KMS-11 (cell line): ENCODE results near the gene PTPRN2.

Experiments used
- H2AFZ ChIP-seq: fragments of 200-600 bp; sonication (generic); 2 replicates; pipeline ENCODE4 v1.6.1; 2016; ENCODE audit warnings: antibody characterized with exemption, mixed run types, low read depth
- H3K27ac ChIP-seq: fragments of 200-600 bp; sonication (generic); 2 replicates; pipeline ENCODE4 v1.6.1; 2016; ENCODE audit warnings: mild to moderate bottlenecking, mixed run types
- H3K27me3 ChIP-seq: fragments of 200-600 bp; sonication (generic); 2 replicates; pipeline ENCODE4 v1.6.1; 2017; ENCODE audit warnings: mild to moderate bottlenecking, low read depth, mixed run types, moderate library complexity; ENCODE audit not compliant: insufficient read depth
- H3K36me3 ChIP-seq: fragments of 200-600 bp; sonication (generic); 2 replicates; pipeline ENCODE4 v1.6.1; 2017; ENCODE audit warnings: mild to moderate bottlenecking, mixed run types; ENCODE audit not compliant: insufficient read depth
- H3K4me1 ChIP-seq: fragments of 200-600 bp; sonication (generic); 2 replicates; pipeline ENCODE4 v1.6.1; 2016; ENCODE audit warnings: mild to moderate bottlenecking, low read depth, mixed run types; ENCODE audit not compliant: poor library complexity, severe bottlenecking
- H3K4me2 ChIP-seq: fragments of 200-600 bp; sonication (generic); 2 replicates; pipeline ENCODE4 v1.7.0; 2016; ENCODE audit warnings: mild to moderate bottlenecking, mixed run types
- H3K4me3 ChIP-seq: fragments of 200-600 bp; sonication (generic); IDR thresholded peaks from 2 replicates; pipeline ENCODE4 v1.6.1; 2017; ENCODE audit warnings: low read depth, low read length, mixed read lengths; ENCODE audit not compliant: insufficient read depth
- H3K79me2 ChIP-seq: fragments of 200-600 bp; sonication (generic); 2 replicates; pipeline ENCODE4 v1.6.1; 2016; ENCODE audit warnings: low read depth, mixed run types; ENCODE audit not compliant: insufficient read depth
- H3K9ac ChIP-seq: fragments of 200-600 bp; sonication (generic); 2 replicates; pipeline ENCODE4 v1.6.1; 2016; ENCODE audit warnings: mild to moderate bottlenecking, mixed run types
- H4K20me1 ChIP-seq: fragments of 200-600 bp; sonication (generic); 2 replicates; pipeline ENCODE4 v1.6.1; 2016; ENCODE audit warnings: mild to moderate bottlenecking, mixed run types; ENCODE audit not compliant: insufficient read depth
- TF ChIP-seq, protein P1 (sequence below): fragments of 200-600 bp; sonication (generic); conservative IDR thresholded peaks from 2 replicates; pipeline ENCODE4 v1.6.1; 2017; ENCODE audit warnings: low read depth, mild to moderate bottlenecking, antibody characterized with exemption, low read length, moderate library complexity, mixed read lengths

PTPRN2 gene

DNA sequence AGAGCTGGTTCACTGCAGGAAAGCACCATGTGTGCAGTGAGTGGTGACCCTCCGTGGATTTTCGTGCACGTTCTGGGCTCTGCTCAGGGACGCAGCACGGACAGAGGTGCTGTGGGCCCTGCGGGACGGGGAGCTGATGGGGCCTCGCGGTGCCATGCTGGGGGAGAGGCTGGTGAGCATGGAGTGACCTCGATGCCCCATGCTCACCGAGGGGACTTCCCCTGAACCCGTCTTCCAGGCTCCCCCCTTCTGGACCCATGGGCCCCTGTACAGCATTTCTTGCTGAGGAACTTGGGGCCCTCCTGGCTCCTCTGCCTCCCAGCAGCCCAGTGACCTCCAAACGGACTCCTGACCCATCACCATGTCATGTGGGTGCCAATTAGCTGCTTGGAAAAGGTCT, 997.1 kb downstream of the PTPRN2 start:
- TF ChIP-seq, protein P1, sequence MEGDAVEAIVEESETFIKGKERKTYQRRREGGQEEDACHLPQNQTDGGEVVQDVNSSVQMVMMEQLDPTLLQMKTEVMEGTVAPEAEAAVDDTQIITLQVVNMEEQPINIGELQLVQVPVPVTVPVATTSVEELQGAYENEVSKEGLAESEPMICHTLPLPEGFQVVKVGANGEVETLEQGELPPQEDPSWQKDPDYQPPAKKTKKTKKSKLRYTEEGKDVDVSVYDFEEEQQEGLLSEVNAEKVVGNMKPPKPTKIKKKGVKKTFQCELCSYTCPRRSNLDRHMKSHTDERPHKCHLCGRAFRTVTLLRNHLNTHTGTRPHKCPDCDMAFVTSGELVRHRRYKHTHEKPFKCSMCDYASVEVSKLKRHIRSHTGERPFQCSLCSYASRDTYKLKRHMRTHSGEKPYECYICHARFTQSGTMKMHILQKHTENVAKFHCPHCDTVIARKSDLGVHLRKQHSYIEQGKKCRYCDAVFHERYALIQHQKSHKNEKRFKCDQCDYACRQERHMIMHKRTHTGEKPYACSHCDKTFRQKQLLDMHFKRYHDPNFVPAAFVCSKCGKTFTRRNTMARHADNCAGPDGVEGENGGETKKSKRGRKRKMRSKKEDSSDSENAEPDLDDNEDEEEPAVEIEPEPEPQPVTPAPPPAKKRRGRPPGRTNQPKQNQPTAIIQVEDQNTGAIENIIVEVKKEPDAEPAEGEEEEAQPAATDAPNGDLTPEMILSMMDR, result no peak
- no peak overlapping the region for H3K4me2 ChIP-seq
- no peaks in the 10 kb centered on the region for H4K20me1 ChIP-seq
- no peak overlapping the region for H3K9ac ChIP-seq
- no peaks in the 10 kb centered on the region for H3K79me2 ChIP-seq
- H3K4me3 ChIP-seq, result no peak overlapping the region
- H3K27ac ChIP-seq, result no peak overlapping the region
- H3K4me1 ChIP-seq, result no peaks in the 10 kb centered on the region
- peaks cover 14% of the 10 kb centered on the region; the same call in 1 of the 2 replicates for H3K27me3 ChIP-seq
- no peak overlapping the region for H2AFZ ChIP-seq
- no peaks in the 10 kb centered on the region for H3K36me3 ChIP-seq

- Histone ChIP-seq H2AFZ (no peak overlapping the region), H3K27ac (no peak overlapping the region), H3K4me3 (no peak overlapping the region), H3K27me3 (peaks cover 19% of the 10 kb centered on the region; the same call in 1 of the 2 replicates), H3K79me2 (no peaks in the 10 kb centered on the region), H4K20me1 (no peaks in the 10 kb centered on the region), H3K9ac (no peak overlapping the region), H3K4me2 (no peak overlapping the region), H3K36me3 (no peaks in the 10 kb centered on the region), H3K4me1 (no peaks in the 10 kb centered on the region)
- TF ChIP-seq, protein P1, result no peak
These were observed 997.9 kb downstream of the PTPRN2 start for GRCh38 chr7:157589680-157590079.

GRCh38 chr7:157587805-157588560, 999.6 kb downstream of the PTPRN2 start:
- Histone ChIP-seq H3K36me3 (no peaks in the 10 kb centered on the region), H3K27me3 (peaks cover 25% of the 10 kb centered on the region; the same call in 1 of the 2 replicates)
- TF ChIP-seq, protein P1, result no peak

DNA sequence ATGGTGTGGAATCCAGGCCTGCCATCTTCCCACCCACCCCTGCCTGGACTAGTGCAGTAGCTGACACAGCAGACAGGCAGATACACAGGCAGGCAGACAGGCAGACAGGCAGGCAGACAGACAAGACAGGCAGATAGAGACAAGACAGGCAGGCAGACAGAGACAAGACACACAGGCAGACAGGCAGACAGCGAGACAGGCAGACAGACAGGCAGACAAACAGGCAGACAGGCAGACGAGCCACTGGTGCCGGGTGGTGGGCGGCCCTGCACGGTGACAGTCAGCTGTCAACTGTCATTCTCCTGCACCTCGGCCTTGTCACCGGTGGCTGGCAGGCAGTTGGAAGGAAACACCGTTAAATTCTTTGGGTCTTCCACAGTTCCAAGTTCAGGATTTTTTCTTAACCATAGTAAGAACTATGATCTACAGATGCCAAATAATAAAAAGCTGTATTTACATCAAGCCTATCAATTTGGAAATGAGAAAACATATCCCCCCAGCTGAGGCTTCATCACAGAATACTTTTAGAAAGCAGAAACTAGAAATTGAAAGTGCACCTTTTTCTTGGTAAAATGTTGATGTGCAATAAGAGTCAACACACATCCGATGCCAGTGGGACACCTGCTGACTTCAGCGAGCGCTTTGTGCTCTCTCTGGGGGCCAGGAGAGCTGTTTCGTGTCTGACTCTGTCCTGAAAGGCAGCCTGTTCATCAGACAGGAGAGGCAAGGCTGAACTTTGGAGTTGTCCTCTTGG, 1000.4 kb downstream of the PTPRN2 start:
- Histone ChIP-seq H3K9ac (no peak overlapping the region), H3K27ac (no peak overlapping the region), H3K4me1 (no peaks in the 10 kb centered on the region), H3K36me3 (no peaks in the 10 kb centered on the region), H3K27me3 (peaks cover 25% of the 10 kb centered on the region; the same call in 1 of the 2 replicates), H2AFZ (no peak overlapping the region), H3K79me2 (no peaks in the 10 kb centered on the region), H3K4me3 (no peak overlapping the region), H4K20me1 (no peaks in the 10 kb centered on the region), H3K4me2 (no peak overlapping the region)
- TF ChIP-seq, protein P1, result no peak

More at GRCh38 chr7:157587805-157588560, 999.6 kb downstream of the PTPRN2 start:
- Histone ChIP-seq H2AFZ (no peak overlapping the region), H3K27ac (no peak overlapping the region), H3K4me2 (no peak overlapping the region), H3K79me2 (no peaks in the 10 kb centered on the region), H3K4me1 (no peaks in the 10 kb centered on the region), H3K4me3 (no peak overlapping the region), H4K20me1 (no peaks in the 10 kb centered on the region), H3K9ac (no peak overlapping the region)
